Uterus (tissue), 4 donors: ENCODE measurements around the gene PHOX2B. TPM values are rescaled to one million over a fixed set of nuclear protein-coding genes. Genes with fewer than 3 reads are reported as not detected.
"Not testable (repeated sequence)": the region's sequence is repeated elsewhere in the genome, so short reads cannot be mapped to it uniquely, and the experiment has no call there.

ENCODE experiments used
- DNase-seq, 2 donors: peaks; one replicate each; pipeline ENCODE4 v3.0.0-alpha.2; 2019 to 2020
- H3K27ac ChIP-seq, 2 donors: fragments of 200-600 bp; sonication (generic); 1 replicate in 1 of 2; 2 replicates in 1 of 2; pipeline ENCODE4 v1.5.1; 2016 to 2018
- H3K27me3 ChIP-seq, 2 donors: fragments of 200-600 bp; sonication (generic); one replicate each; pipeline ENCODE4 v1.5.1; 2018 to 2019; ENCODE audit warnings: control low read depth in 1 of 2
- H3K36me3 ChIP-seq, 2 donors: fragments of 200-600 bp; sonication (generic); one replicate each; pipeline ENCODE4 v1.5.1; 2019; ENCODE audit warnings: control low read depth in 1 of 2
- H3K4me1 ChIP-seq, 2 donors: fragments of 200-600 bp; sonication (generic); one replicate each; pipeline ENCODE4 v1.5.1; 2018 to 2019; ENCODE audit warnings: control low read depth in 1 of 2
- H3K4me3 ChIP-seq, 2 donors: fragments of 200-600 bp; sonication (generic); 1 replicate in 1 of 2; 2 replicates in 1 of 2; pipeline ENCODE4 v1.5.1; 2018 to 2019; ENCODE audit warnings: mild to moderate bottlenecking in 1 of 2
- H3K9me3 ChIP-seq, 2 donors: fragments of 200-600 bp; sonication (generic); one replicate each; pipeline ENCODE4 v1.5.1; 2019; ENCODE audit warnings: control low read depth in 1 of 2
- CTCF ChIP-seq, 4 experiments: fragments of 200-600 bp in 2 of 4; fragments of 450-650 bp in 2 of 4; sonication (generic) in 2 of 4; IDR thresholded peaks; one replicate each; pipeline ENCODE4 v1.5.1; 2016 to 2019; ENCODE audit warnings: antibody characterized with exemption in 4 of 4, mild to moderate bottlenecking in 2 of 4, moderate library complexity in 1 of 4
- POLR2A ChIP-seq, 2 donors: fragments of 450-650 bp; IDR thresholded peaks; one replicate each; pipeline ENCODE4 v1.6.1; 2016; ENCODE audit warnings: antibody characterized with exemption in 2 of 2, mild to moderate bottlenecking in 1 of 2, moderate library complexity in 1 of 2
- intact Hi-C: fragments of 100-400 bp; cut with DNase I; formaldehyde crosslinking; loops from one replicate; pipeline ENCODE4 v1.15.1; 2023; ENCODE audit warnings: low total_unique reads
- total RNA-seq, 4 donors: library from RNA; depleted of rRNA in 3 of 4; stranded (reverse); fragments of >200 nt in 3 of 4; gene quantifications; one replicate each; pipeline versions ENCODE4 v1.1.0 to v1.2.4, GENCODE V29; 2014 to 2023
- donor health status: DM: yes; HTN: yes; CAD: no.

The PHOX2B gene
- total RNA-seq, 4 donors from 2014 or later: not detected

- no peak for TF ChIP-seq POLR2A (IDR thresholded peaks at IDR 0.05)
- no peak for TF ChIP-seq CTCF (IDR thresholded peaks at IDR 0.05)
- H3K27me3 ChIP-seq: no peaks in the 10 kb centered on the region
- H3K27ac ChIP-seq: no peak overlapping the region
- H3K36me3 ChIP-seq: no peaks in the 10 kb centered on the region
- no peak for DNase-seq
- intact Hi-C loops: no loop called here
- H3K4me1 ChIP-seq: no peaks in the 10 kb centered on the region
- H3K9me3 ChIP-seq: no peaks in the 10 kb centered on the region
- H3K4me3 ChIP-seq: no peak overlapping the region
Observed at GRCh38 chr4:41719417-41719816, 29.1 kb downstream of the PHOX2B start.

DNA sequence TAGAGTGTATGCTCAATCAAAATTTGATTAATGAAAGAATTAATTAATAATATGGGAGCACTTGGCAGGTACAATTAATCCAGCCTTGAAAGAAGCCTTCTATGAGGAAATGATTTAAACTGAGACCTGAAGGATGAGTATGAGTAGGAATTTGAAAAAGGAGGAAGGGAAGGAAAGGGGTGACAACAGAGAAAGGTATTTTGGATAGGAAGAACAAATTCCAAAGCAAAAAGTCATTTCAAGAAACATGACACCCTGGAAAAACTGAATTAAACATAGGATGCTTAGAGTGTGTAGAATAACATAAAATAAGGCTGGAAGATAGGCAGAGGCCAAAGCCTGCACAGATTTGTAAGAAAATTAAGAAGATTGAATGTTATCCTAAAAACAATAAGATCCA lies 29.6 kb downstream of the PHOX2B start:
- Histone ChIP-seq H3K27me3 (no peaks in the 10 kb centered on the region), H3K4me1 (no peaks in the 10 kb centered on the region), H3K9me3 (no peaks in the 10 kb centered on the region), H3K4me3 (no peak overlapping the region), H3K27ac (no peak overlapping the region), H3K36me3 (no peaks in the 10 kb centered on the region)
- intact Hi-C loops: no loop called here
- TF ChIP-seq POLR2A (IDR thresholded peaks at IDR 0.05) (no peak), CTCF (IDR thresholded peaks at IDR 0.05) (no peak)
- no peak for DNase-seq

DNA sequence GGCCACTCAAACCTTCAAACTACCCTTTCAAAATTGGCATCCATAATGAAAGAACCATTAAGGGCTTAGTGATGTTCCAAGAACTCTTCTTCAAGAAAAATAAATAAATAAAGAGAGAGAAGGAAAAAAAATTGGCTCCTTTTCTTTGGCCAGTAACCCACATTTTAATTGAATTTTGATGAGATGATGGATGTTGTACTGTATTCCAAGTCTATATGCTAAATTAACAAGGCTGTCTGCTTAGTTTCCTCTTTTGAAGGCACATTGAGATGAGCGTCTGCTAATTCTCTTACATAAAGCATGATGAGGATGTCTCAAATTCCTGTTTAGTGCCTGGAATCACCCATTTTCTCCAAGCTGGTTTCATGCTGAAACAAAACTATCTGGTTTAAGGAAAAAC lies 33.4 kb downstream of the PHOX2B start:
- Histone ChIP-seq H3K36me3 (no peaks in the 10 kb centered on the region), H3K4me3 (no peak overlapping the region), H3K27ac (no peak overlapping the region), H3K9me3 (no peaks in the 10 kb centered on the region), H3K27me3 (no peaks in the 10 kb centered on the region), H3K4me1 (no peaks in the 10 kb centered on the region)
- no peak for TF ChIP-seq POLR2A (IDR thresholded peaks at IDR 0.05)
- no peak for DNase-seq
- intact Hi-C loops: no loop called here

DNA sequence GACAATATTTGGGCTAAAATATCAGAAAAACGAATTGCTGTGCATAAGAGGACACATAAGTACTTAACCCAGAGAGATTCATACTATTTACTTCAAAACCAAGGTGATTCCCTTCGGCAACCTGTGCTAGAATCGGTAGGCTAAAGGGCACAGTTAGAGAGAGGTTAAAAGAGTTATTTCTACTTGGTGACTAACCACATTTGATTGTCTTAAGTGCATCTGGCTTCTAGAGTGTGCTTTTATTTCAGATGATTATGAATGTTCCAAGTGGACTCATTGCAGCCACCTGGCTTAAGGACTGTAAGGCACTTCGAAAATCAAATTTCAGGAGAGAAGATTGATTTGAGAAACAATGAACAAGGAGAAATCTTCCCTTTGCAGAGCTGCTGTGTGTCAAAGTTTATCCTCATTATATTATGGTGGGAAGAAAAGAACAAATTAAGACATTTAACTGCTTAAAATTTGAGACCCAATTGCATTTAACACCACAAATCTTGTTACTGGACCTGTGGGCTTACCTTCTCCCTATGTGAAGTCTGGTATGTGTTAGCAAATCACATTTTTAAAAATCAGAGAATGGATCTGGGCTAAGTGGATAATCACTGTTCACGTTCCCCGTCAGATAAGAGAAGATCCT lies 34.0 kb downstream of the PHOX2B start:
- Histone ChIP-seq H3K9me3 (no peaks in the 10 kb centered on the region), H3K4me3 (no peak overlapping the region), H3K27ac (no peak overlapping the region), H3K36me3 (no peaks in the 10 kb centered on the region), H3K27me3 (no peaks in the 10 kb centered on the region), H3K4me1 (no peaks in the 10 kb centered on the region)
- intact Hi-C loops: no loop called here
- TF ChIP-seq POLR2A (IDR thresholded peaks at IDR 0.05): no peak
- DNase-seq: no peak

DNA sequence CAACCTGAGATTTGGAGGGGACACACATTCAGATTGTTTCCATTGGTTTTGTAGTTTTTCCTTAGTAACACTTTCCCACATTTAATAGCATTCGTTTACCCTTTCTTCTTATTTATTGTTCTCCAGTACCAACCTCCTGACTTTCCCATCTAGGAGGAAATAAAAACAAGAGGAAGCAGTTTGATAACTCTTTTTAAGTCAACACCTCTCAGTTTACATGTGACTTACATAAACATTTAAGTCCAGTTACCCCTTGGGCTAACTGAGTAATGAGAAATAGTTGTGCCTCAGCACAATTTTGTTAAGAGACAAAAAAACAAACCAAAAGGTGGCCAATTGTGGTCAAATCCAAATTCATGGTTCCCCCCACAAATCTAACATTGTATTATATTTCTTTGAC lies 34.8 kb downstream of the PHOX2B start:
- H3K27ac ChIP-seq: no peak overlapping the region
- no peaks in the 10 kb centered on the region for H3K36me3 ChIP-seq
- no peaks in the 10 kb centered on the region for H3K27me3 ChIP-seq
- no peak for TF ChIP-seq CTCF (IDR thresholded peaks at IDR 0.05)
- no peak for TF ChIP-seq POLR2A (IDR thresholded peaks at IDR 0.05)
- H3K9me3 ChIP-seq: no peaks in the 10 kb centered on the region
- no peak for DNase-seq
- intact Hi-C loops: no loop called here
- no peaks in the 10 kb centered on the region for H3K4me1 ChIP-seq
- no peak overlapping the region for H3K4me3 ChIP-seq

GRCh38 chr4:41712425-41712824 lies 36.1 kb downstream of the PHOX2B start:
- H3K27me3 ChIP-seq: no peaks in the 10 kb centered on the region
- DNase-seq: no peak
- H3K36me3 ChIP-seq: no peaks in the 10 kb centered on the region

GRCh38 chr4:41711654-41712053 lies 36.9 kb downstream of the PHOX2B start:
- H3K9me3 ChIP-seq, H3K4me1 ChIP-seq, DNase-seq, intact Hi-C loops, H3K27me3 ChIP-seq, H3K4me3 ChIP-seq, H3K27ac ChIP-seq, H3K36me3 ChIP-seq: not testable (repeated sequence)

More at GRCh38 chr4:41712425-41712824, 36.1 kb downstream of the PHOX2B start:
- intact Hi-C loops: no loop called here
- Histone ChIP-seq H3K4me1 (no peaks in the 10 kb centered on the region), H3K9me3 (no peaks in the 10 kb centered on the region), H3K27ac (no peak overlapping the region), H3K4me3 (no peak overlapping the region)
- no peak for TF ChIP-seq POLR2A (IDR thresholded peaks at IDR 0.05)
- TF ChIP-seq CTCF (IDR thresholded peaks at IDR 0.05): no peak
